Measurements from ENCODE around the gene ARPC2. TPM values are rescaled to one million over a fixed set of nuclear protein-coding genes. Genes with fewer than 3 reads are reported as not detected.

Gene ARPC2
- total and polyA plus RNA-seq, 2 of the 13 experiments (the other 11 are each of a cell fraction or from before 2014, with no cell fraction given): 168 to 303 TPM

DNA sequence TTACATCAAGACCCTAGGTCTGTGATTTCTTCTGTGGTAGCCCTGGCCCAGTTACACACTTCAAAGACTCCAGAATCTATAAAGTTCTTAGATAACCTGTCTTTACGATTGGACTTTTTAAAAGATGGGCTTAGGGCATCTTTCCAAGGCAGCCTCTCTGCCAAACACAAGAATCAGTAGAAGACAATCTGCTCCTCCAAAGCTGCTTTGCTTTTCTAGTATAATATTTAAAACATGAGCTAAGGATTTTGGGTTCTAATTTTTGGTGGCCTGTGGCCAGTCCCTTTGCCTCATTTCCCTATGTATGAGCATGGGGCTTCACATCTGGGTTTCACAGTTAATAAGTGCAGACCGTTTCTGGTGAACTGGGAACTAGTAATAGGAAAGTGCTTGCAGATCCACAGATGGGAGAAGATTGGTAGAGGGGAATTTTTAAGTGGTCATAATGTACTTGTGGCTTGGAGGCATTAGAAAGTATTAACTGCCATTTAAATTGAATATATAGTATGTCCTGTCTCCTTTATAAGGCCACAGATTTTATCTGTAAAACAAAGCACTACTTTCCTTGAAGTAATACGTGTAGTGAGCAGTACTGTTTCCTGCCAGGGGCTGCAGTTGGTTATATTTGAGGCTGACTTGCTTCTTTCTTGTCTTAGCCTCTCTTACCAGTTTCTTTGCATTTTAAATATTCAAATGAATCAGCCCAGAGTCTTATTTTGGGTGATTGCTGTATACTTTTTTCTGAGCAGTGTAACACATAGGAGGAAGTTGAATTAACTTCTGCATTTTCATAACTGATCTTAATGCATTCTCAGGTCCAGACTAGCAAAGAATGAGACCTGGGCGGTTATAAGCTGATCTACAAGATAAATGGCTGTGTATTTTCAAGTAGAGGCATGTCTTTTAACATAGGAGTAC is 1.5 kb downstream of the ARPC2 start:
- in situ Hi-C loops (cut with HindIII; ENCODE audit: extremely low pct_ligation_motif_present, low pct_unique_long_range_greater_than_20kb): no loop called here

More for the DNA sequence above, 1.5 kb downstream of the ARPC2 start:
- TF ChIP-seq, protein P1, sequence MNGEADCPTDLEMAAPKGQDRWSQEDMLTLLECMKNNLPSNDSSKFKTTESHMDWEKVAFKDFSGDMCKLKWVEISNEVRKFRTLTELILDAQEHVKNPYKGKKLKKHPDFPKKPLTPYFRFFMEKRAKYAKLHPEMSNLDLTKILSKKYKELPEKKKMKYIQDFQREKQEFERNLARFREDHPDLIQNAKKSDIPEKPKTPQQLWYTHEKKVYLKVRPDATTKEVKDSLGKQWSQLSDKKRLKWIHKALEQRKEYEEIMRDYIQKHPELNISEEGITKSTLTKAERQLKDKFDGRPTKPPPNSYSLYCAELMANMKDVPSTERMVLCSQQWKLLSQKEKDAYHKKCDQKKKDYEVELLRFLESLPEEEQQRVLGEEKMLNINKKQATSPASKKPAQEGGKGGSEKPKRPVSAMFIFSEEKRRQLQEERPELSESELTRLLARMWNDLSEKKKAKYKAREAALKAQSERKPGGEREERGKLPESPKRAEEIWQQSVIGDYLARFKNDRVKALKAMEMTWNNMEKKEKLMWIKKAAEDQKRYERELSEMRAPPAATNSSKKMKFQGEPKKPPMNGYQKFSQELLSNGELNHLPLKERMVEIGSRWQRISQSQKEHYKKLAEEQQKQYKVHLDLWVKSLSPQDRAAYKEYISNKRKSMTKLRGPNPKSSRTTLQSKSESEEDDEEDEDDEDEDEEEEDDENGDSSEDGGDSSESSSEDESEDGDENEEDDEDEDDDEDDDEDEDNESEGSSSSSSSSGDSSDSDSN (CRISPR knock-in tag; IDR thresholded peaks at IDR 0.05): no peak
- TF ChIP-seq, protein P2, sequence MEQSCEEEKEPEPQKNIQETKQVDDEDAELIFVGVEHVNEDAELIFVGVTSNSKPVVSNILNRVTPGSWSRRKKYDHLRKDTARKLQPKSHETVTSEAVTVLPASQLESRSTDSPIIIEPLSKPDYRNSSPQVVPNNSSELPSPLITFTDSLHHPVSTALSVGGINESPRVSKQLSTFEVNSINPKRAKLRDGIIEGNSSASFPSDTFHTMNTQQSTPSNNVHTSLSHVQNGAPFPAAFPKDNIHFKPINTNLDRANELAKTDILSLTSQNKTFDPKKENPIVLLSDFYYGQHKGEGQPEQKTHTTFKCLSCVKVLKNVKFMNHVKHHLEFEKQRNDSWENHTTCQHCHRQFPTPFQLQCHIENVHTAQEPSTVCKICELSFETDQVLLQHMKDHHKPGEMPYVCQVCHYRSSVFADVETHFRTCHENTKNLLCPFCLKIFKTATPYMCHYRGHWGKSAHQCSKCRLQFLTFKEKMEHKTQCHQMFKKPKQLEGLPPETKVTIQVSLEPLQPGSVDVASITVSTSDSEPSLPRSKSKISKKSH (CRISPR knock-in tag; IDR thresholded peaks at IDR 0.05; ENCODE audit: borderline replicate concordance): no peak
- TF ChIP-seq MXI1 (IDR thresholded peaks at IDR 0.05; ENCODE audit: borderline replicate concordance, low read depth, low read length) (no peak), SETDB1 (CRISPR knock-in tag; IDR thresholded peaks at IDR 0.05; ENCODE audit: borderline replicate concordance) (peak; percentile 23; the same call in 1 of the 2 replicates), EP300 (IDR thresholded peaks at IDR 0.05; ENCODE audit: low read depth in 2 of 2, low read length in 2 of 2) (no peak), EP300 (CRISPR knock-in tag; IDR thresholded peaks at IDR 0.05; ENCODE audit: borderline replicate concordance) (no peak), CCAR2 (optimal IDR thresholded peaks at IDR 0.05; ENCODE audit: low read depth, low read length) (no peak), SIX4 (CRISPR knock-in tag; IDR thresholded peaks at IDR 0.05) (no peak), CENPT (CRISPR knock-in tag; IDR thresholded peaks at IDR 0.05; ENCODE audit: low read depth) (no peak), ZNF792 (CRISPR knock-in tag; IDR thresholded peaks at IDR 0.05) (0 out of 2 replicates have a peak, but pooled peaks have one; percentile 31), TGIF2 (CRISPR knock-in tag; IDR thresholded peaks at IDR 0.05) (no peak), GATAD1 (CRISPR knock-in tag; IDR thresholded peaks at IDR 0.05) (no peak)
- TF ChIP-seq, protein P3, sequence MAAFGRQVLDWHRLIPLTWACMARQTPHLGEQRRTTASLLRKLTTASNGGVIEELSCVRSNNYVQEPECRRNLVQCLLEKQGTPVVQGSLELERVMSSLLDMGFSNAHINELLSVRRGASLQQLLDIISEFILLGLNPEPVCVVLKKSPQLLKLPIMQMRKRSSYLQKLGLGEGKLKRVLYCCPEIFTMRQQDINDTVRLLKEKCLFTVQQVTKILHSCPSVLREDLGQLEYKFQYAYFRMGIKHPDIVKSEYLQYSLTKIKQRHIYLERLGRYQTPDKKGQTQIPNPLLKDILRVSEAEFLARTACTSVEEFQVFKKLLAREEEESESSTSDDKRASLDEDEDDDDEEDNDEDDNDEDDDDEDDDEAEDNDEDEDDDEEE (CRISPR knock-in tag; IDR thresholded peaks at IDR 0.05): no peak
- TF ChIP-seq, protein P4, sequence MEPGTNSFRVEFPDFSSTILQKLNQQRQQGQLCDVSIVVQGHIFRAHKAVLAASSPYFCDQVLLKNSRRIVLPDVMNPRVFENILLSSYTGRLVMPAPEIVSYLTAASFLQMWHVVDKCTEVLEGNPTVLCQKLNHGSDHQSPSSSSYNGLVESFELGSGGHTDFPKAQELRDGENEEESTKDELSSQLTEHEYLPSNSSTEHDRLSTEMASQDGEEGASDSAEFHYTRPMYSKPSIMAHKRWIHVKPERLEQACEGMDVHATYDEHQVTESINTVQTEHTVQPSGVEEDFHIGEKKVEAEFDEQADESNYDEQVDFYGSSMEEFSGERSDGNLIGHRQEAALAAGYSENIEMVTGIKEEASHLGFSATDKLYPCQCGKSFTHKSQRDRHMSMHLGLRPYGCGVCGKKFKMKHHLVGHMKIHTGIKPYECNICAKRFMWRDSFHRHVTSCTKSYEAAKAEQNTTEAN (CRISPR knock-in tag; conservative IDR thresholded peaks at IDR 0.05): no peak
- ATAC-seq (no peak), DNase-seq (ENCODE audit: low spot score) (no peak), FAIRE-seq (no peak)
- peaks cover 62% of the 10 kb centered on the region for H3K79me2 ChIP-seq (ENCODE audit: insufficient read depth, low read length)
- H4K20me1 ChIP-seq (ENCODE audit: insufficient read depth, low read length): peaks cover 12% of the 10 kb centered on the region; the same call in 1 of the 2 replicates
- peak overlapping the region; percentile 70 for H3K27ac ChIP-seq (ENCODE audit: extremely low read length, insufficient read depth, low read length)
- POLR2A ChIA-PET: interaction anchor here (0.6 kb wide), 1 partner anchor 171 kb away, joined by 3 read pairs; no protein-coding TSS in a partner anchor
- H2AFZ ChIP-seq (ENCODE audit: low read length): no peak overlapping the region
- intact Hi-C loops (cut with micrococcal nuclease; ENCODE audit: unreplicated experiment): loop anchor here (5.0 kb wide), 1 partner anchor 54 kb away; the partner anchor contains the start of genes AAMP and PNKD
- CTCF ChIA-PET (ENCODE audit: low intra/inter-chr PET ratio, low total read pairs): no interaction called here
- WGBS (ENCODE audit: low lambda C conversion rate): 39% methylated on average over 4 of the region's 4 CpGs
- peak overlapping the region; percentile 87 to 96 (median 93) for H3K4me3 ChIP-seq (replicated peaks in 1 of 3; ENCODE audit: insufficient read depth in 1 of 3, low read depth in 2 of 3, low read length in 3 of 3)
- BruUV-seq (replicated peaks): no TSS peak
- H3K4me1 ChIP-seq (ENCODE audit: insufficient read depth, low read length): peaks cover 54% of the 10 kb centered on the region
- H3K27me3 ChIP-seq (ENCODE audit: control insufficient read depth in 1 of 2, insufficient read depth in 2 of 2, low read length in 2 of 2): no peaks in the 10 kb centered on the region; a peak in 1 of 5 replicates
- H3K36me3 ChIP-seq (replicated peaks in 1 of 2; ENCODE audit: control insufficient read depth in 1 of 2, insufficient read depth in 2 of 2, low read length in 2 of 2): peaks cover 2 to 29% of the 10 kb centered on the region in 2 experiments; a peak in 3 of 5 replicates
- H3K4me2 ChIP-seq (ENCODE audit: low read depth, low read length): peak overlapping the region; percentile 68
- H3K9me3 ChIP-seq (ENCODE audit: low read length): no peaks in the 10 kb centered on the region
- H3K9ac ChIP-seq (ENCODE audit: insufficient read depth, low read depth, low read length): peak overlapping the region; percentile 83
